ENCODE measurements around the gene SUCNR1.

DNA sequence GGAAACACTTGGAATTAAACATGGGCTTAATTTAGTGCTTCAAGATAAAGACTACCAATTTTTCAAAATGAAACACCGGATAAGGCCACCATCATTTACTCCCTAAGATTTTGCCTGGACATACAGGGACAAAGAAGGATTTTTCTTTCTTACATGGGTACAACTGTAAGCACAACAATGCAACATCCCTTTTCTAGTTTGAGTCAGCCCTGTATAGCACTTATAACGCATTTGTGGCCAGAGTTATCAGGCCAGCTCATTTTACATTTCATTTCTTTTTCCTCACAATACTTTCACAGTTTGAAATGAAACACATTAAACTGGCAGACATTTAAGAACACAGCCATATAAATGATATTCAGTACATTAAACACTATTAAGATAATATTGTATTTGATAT lies 9.8 kb upstream of the SUCNR1 start:
- no peak for TF ChIP-seq EP300 (IDR thresholded peaks at IDR 0.05)
- TF ChIP-seq, protein P1, sequence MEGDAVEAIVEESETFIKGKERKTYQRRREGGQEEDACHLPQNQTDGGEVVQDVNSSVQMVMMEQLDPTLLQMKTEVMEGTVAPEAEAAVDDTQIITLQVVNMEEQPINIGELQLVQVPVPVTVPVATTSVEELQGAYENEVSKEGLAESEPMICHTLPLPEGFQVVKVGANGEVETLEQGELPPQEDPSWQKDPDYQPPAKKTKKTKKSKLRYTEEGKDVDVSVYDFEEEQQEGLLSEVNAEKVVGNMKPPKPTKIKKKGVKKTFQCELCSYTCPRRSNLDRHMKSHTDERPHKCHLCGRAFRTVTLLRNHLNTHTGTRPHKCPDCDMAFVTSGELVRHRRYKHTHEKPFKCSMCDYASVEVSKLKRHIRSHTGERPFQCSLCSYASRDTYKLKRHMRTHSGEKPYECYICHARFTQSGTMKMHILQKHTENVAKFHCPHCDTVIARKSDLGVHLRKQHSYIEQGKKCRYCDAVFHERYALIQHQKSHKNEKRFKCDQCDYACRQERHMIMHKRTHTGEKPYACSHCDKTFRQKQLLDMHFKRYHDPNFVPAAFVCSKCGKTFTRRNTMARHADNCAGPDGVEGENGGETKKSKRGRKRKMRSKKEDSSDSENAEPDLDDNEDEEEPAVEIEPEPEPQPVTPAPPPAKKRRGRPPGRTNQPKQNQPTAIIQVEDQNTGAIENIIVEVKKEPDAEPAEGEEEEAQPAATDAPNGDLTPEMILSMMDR (IDR thresholded peaks at IDR 0.05), result no peak
